ENCODE results near the gene SLC44A5.

DNA sequence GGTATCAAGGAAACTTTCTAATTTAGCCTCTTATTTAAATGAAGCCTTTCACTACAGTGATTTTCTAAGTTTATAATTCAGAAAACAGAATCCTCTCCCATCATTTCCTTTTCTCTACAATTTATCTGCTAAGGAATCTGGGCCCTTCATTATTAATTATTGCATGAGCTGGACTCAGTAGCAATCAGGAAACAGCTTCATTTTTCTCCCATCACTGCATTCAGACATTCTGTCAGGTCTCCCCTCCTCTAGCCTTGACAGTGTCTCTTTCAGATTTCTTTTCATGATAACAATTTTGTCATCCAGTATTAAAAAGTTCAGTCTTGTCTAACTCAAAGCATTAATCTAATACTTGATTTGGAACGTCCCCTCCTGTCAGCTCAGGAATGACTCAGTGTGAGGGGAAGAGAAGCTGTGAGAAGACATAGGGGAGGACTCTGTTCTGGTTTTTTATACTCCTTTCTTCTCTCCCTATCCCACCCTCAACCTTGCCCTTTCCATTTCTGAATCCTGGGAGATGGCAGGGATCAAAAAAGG lies 28.1 kb downstream of the SLC44A5 start:
- TF ChIP-seq, protein P1, sequence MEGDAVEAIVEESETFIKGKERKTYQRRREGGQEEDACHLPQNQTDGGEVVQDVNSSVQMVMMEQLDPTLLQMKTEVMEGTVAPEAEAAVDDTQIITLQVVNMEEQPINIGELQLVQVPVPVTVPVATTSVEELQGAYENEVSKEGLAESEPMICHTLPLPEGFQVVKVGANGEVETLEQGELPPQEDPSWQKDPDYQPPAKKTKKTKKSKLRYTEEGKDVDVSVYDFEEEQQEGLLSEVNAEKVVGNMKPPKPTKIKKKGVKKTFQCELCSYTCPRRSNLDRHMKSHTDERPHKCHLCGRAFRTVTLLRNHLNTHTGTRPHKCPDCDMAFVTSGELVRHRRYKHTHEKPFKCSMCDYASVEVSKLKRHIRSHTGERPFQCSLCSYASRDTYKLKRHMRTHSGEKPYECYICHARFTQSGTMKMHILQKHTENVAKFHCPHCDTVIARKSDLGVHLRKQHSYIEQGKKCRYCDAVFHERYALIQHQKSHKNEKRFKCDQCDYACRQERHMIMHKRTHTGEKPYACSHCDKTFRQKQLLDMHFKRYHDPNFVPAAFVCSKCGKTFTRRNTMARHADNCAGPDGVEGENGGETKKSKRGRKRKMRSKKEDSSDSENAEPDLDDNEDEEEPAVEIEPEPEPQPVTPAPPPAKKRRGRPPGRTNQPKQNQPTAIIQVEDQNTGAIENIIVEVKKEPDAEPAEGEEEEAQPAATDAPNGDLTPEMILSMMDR (IDR thresholded peaks at IDR 0.05 in 8 of 11, conservative IDR thresholded peaks at IDR 0.05 in 3 of 11) = no peak
- no peak for TF ChIP-seq POLR2A (IDR thresholded peaks at IDR 0.05)

All from spleen (tissue), 7 donors.